ENCODE measurements around the gene IMPA2.

DNA sequence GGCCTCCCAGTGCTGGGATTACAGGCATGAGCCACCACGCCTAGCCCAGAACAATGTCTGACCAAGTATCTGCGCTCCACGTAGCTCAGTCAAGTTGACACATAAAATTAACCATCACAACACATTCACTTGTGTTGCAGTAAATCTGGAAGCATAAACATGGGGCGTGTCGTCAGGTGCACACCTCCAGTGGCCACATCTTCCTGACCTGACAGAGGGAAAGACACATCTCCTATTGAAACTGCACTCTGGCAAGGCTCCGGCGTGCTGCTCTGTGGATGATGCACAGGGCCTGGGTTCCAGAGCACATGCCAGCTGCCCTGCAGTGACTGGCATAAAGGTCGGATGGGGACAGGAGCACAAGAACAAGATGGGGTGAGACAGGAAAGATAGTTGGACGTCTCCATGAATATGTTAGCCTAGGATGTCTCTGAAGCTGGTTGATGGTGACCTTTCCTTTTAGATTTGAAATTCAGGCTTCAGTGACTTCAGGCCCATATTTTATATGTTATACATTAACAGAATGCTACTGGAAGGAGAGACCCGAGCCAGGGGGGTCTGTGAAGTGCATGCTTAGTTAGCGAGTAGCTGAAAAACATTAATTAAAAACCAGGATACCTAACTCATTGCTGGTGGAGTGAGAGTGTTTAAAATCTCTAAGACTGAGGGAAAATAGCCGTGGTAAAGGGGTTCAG, 10.9 kb downstream of the IMPA2 start:
- no peak for TF ChIP-seq YY1 (IDR thresholded peaks at IDR 0.05; ENCODE audit: low read depth, low read length)
- TF ChIP-seq TAF1 (IDR thresholded peaks at IDR 0.05; ENCODE audit: low read depth, low read length): no peak
- TF ChIP-seq MAFK (IDR thresholded peaks at IDR 0.05; ENCODE audit: low read depth, low read length): no peak
- TF ChIP-seq SUZ12 (IDR thresholded peaks at IDR 0.05; ENCODE audit: low read length): no peak
- TF ChIP-seq, protein P1, sequence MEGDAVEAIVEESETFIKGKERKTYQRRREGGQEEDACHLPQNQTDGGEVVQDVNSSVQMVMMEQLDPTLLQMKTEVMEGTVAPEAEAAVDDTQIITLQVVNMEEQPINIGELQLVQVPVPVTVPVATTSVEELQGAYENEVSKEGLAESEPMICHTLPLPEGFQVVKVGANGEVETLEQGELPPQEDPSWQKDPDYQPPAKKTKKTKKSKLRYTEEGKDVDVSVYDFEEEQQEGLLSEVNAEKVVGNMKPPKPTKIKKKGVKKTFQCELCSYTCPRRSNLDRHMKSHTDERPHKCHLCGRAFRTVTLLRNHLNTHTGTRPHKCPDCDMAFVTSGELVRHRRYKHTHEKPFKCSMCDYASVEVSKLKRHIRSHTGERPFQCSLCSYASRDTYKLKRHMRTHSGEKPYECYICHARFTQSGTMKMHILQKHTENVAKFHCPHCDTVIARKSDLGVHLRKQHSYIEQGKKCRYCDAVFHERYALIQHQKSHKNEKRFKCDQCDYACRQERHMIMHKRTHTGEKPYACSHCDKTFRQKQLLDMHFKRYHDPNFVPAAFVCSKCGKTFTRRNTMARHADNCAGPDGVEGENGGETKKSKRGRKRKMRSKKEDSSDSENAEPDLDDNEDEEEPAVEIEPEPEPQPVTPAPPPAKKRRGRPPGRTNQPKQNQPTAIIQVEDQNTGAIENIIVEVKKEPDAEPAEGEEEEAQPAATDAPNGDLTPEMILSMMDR (IDR thresholded peaks at IDR 0.05; ENCODE audit: control extremely low read depth in 1 of 3, insufficient read depth in 1 of 3, low read depth in 1 of 3, low read length in 3 of 3): no peak

Measured in H1 (cell line).